Activated CD4-positive, alpha-beta T cell treated with anti-CD3 and anti-CD28 coated beads for 24 hours (primary cell): ENCODE measurements around the gene NINL.
"Not testable (repeated sequence)": the region's sequence is repeated elsewhere in the genome, so short reads cannot be mapped to it uniquely, and the experiment has no call there.

Experiments used
- DNase-seq, 2 donors: peaks; one replicate each; pipeline ENCODE4 v3.0.0-alpha.2; 2020; ENCODE audit warnings: low read depth in 2 of 2

Gene NINL

DNA sequence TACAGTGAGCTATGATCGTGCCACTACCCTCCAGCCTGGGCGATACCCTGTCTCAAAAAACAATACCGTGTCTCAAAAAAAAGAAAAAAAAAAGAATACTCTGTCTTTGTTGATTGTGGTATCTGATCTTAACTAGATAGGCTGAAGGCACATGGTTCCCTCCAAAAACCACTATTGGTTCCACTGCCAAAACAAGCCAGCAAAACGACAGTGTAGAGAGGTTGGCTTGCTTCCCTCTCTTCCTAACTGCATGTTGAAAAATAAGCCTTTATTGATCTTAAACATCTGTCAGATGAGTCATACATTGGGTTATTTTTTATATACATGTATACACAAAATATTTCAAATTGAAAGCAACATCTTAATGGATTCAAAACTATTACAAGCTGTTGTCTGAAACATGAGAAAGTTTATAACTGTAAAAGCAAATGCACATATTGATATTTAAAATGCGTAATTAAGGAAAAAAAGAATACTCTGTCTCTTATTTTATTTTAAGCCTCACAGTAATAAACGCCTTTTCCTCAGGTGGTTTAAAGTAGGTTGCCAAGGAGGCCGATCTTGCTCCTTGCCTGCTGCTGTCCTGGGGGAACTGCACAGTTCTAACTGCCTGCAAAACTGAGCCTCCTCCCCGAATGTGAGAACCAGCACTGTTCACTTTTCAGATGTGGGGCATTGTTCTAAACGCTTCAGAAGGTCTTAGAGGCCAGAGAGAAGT lies 7.0 kb upstream of the NINL start:
- DNase-seq = no peak

DNA sequence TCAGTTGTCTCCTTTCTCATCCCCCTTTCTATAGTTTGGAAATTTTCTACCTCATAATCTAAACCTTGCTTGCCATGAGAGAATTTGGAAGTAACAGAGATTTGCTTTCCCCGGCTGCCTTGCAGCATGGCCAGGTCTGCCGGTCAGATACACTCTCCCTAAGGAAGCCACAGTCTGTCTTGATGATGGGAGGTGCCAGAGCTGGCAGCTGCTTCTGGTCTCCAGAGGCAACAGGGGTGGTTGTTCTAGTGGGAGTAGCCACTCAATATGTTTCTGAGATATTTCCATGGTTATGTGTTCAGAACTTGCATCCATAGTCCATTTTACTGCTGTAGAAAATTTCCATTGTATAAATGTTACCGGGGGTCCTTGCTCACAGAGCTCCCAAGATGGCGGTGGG lies 5.4 kb upstream of the NINL start:
- not testable (repeated sequence) for DNase-seq

DNA sequence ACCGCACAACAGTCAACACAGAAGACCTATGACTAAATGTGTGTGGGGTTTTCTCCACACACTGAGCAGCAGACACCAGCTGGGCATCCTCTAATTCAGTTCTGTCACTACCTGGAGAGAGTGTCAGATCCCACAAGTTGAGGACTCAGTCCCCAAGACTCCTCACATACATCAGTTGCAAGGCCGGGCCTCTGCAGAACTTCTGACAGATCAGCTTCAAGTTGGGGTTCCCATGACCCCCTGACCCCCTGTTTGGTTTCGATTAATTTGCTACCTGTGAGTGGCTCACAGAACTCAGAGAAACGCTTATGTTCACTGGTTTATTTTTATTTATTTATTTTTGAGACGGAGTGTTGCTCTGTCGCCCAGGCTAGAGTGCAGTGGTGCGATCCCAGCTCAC lies 3.2 kb upstream of the NINL start:
- DNase-seq = no peak

DNA sequence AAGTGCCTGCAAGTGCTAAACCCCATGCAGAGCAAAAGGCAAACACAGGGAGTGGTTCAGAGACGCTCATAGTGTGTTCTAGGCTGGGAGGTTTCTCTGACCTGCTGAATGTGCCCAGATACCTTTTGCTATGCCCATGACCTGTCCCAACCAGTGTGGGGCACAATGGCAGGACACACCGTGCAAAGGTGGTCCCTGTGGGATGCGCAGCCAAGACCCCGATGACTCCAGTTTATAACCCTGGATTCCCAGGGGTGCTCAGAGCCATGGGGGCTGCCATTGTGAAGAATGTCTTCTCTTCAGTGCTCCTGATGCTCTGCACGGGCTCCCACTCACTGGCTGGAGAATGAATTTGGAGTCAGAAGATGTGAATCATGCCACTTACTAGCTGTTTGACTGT lies 2.2 kb upstream of the NINL start:
- no peak for DNase-seq

DNA sequence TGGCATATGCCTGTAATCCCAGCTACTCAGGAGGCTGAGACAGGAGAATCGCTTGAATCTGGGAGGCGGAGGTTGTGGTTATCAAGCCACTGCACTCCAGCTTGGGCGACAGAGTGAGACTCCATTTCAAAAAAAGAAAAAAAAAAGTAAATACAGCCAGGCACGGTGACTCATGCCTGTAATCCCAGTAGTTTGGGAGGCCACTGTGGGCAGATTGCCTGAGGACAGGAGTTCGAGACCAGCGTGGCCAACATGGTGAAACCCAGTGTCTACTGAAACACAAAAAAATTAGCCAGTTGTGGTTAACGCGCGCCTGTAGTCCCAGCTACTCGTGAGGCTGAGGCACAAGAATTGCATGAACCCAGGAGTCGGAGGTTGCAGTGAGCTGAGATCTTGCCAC lies 1.5 kb upstream of the NINL start:
- DNase-seq = no peak

DNA sequence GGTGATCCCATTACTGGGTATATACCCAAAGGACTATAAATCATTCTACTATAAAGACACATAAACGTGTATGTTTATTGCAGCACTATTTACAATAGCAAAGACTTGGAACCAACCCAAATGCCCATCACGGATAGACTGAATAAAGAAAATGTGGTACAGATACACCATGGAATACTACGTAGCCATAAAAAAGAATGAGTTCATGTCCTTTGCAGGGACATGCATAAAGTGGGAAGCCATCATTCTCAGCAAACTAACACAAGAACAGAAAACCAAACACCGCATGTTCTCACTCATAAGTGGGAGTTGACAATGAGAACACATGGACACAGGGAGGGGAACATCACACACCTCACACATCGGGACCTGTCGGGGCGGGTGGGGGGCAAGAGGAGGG lies 1.7 kb downstream of the NINL start:
- not testable (repeated sequence) for DNase-seq

DNA sequence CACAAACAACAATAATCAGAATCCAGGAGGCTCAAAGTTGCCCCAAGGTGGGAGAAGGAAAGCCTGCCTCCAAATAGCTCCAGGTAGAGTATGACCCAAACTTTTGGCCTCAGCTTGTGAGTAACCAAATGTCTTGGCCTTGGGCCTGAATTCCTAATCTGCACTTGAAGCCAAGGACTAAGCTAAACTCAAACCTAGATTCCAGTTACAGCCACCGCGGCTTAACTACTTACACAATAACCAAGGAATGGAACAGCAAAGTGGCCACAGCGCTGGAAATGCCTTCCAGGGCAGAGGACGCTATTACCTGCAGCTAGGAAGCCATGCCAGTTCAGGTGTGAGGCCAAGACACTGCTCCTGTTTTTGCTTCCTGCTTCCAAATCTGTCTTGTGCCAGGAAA lies 4.6 kb downstream of the NINL start:
- no peak for DNase-seq

DNA sequence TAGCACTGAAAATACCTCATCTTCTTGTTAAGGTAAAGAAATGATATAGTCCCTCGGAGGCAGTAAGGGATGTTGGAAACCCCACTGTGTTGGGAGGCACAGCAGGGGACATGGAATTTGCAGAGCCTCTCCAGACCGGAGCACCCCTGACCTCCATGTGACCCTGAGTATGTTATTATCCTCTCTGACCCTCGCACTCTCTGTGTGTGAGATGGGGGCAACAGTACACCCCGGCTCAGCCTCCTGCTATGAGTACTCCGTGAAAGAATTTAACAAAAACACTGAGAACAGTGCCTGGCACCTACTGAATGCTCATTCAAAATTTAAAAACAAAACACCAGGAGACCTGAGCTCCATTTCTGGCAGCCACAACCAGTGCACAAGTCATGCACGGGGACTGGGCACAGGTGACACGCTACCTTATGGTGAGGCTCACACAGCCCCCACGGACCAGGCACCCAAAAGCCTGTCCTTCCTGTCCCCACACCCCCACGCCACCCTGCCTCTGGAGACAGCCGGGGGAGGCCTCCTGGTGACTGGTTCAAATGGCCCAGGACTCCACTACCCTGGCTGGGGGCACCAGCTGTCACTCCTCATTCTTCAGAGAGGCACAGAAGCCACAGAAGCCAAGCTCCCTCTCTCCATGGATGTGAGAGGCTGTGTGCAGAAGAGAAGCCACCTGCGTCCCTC lies 6.1 kb downstream of the NINL start:
- no peak for DNase-seq

DNA sequence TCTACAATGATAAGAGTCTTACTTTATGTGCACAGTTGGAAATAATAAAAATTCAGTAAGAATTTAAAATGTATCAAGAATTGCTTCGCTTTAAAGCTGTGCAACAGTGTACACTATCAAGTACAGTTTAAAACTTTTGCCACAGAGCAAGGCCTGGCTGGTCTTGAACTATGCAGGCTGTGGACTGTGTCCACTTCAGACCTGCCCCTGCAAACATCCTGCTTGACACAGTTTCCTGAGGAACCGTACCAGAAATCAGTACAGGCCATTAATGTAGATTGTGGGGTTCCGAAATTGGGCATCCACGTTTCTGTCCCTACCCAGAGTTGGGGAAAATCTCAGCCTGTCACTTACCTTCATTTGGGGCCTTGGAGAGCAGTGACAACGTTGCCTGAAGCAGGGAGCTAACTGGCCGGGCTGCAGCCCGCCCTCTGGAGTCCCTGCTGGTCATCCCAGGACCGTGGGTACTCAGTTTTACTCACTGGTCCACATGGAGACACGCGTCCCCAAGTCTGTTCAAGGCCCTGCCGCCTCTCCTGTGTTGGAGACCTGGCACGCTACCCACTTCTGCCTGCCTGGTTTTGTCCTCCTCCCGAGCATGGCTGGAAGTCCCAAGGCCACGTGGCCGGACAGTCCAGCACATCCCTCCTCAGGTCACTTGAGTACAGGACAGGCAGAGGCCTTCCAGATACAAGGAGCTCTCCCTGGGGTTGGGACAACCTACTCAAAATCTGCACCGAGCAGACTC lies 8.4 kb downstream of the NINL start:
- no peak for DNase-seq

DNA sequence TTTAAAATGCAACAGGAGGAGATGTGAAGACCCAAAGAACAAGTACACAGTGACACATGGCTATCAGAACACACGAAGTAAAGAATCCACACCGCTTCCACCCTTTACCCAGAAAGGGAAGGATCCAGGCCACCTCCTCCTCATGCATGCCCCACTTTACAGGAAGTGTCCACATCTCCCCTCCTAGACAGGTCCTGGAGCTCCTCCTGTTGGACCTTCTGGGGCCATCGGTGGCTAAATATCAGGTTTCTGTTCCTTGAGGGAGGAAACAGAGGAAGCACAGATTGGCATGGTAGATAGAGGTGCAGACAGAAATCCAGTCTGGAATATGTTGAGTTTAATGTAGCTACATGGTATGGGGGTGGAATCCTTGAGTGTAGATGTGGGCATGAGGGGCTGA lies 10.9 kb downstream of the NINL start:
- DNase-seq = no peak

DNA sequence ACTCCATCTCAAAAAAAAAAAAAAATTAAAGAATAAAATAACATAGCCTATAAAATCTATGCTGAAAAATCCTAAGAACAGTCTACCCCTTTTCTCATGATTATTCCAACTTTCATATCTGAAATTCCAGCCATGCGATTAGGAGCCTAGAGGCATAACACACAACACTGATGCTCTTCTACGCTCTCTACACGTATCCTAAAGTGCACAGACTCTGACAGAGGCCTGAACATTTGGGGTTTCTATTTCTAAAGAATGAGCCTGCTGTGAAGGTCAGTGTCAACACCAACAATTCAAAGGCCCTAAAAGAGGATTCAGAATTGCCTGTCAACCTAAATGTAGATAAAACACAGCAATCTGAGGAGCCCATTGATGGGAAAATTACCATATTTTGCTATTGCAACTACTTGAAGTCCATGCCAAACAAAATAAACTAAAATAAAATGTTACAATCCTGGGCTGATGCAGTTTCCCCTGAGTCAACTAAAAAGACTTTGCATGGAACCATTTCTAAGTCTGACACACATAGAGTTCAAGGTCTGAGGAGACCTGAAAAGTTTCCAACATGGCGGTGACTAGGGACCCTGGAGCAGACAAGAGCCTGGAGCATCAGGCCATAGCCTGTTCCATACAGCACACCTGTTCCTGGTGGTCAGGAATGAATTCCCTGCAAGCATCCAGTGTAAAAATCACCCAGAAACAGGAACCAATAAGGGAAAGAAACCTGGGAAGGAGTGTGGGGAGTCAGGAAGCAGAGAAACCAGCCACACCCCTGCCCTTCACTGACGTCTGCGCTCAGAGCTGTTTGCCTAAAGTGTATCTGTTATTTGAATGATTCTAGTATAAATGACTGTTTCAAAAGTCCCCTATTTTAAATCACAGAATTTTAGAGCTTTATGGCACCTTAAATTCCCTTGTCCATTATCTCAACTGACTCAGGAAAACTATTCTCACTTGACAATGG lies 11.8 kb downstream of the NINL start:
- DNase-seq = no peak

DNA sequence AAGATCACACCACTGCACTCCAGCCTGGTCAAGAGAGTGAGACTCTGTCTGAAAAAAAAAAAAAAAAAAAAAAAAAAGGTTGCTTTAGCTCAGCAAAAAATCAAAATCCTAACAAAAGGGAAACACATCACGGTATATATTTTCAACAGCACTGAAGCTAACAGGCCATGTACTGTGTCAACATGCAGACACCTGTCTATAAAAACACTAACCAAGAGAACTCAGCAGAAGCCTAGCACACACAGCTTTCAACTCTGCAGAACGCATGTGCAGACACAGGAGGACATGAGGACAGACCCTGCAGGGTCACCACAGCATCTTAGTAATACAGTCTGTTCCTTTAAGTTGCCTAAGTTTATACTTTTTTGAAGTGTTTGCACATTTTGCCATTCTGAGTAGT lies 13.5 kb downstream of the NINL start:
- DNase-seq = no peak

DNA sequence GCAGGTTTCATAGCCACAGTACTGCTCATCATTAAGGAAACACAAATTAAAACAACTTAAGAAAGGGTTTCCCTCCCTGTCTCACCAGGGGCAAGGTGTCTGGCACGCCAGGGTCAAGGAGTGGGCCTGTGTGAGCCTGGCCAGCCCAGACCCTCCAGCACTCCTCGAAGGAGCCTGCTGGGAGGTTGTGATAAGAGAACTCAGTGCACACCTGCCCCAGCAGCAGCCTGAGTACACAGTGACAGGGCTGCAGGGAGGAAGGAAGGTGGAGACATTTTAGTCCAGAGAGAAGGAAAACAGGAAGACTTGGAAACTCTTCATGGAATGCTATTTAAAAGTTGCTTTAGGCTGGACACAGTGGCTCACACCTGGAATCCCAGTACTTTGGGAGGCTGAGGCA lies 14.1 kb downstream of the NINL start:
- DNase-seq = no peak

DNA sequence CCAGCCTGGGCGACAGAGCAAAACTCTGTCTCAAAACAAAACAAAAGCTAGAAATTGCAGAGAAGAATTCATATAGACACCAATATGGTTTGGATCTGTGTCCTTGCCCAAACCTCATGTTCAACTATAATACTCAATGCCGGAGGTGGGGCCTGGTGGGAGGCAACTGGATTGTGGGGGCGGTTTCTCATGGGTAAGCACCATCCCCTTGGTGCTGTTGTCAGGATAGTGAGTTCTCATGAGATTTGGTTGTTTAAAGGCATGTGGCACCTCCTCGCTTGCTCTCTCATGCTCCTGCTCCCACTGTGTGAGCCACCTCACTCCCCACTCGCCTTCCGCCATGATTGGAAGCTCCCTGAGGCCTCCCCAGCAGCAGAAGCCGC lies 15.2 kb downstream of the NINL start:
- no peak for DNase-seq

DNA sequence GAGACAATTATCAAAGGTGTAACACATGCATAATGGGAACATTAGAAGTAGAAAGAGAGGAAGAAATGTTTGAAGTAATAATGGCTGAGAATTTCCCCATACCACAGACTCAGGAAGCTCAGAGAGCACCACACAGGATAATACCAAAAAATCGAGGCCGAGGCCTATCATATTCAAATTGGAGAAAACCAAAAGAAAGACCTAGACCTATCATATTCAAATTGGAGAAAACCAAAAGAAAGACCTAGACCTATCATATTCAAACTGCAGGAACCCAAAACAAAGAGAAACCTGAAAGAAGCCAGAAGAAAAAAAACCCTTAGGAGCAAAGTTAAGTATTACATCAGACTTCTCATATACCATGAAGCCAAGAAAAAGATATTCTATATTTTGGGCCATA lies 18.0 kb downstream of the NINL start:
- no peak for DNase-seq

DNA sequence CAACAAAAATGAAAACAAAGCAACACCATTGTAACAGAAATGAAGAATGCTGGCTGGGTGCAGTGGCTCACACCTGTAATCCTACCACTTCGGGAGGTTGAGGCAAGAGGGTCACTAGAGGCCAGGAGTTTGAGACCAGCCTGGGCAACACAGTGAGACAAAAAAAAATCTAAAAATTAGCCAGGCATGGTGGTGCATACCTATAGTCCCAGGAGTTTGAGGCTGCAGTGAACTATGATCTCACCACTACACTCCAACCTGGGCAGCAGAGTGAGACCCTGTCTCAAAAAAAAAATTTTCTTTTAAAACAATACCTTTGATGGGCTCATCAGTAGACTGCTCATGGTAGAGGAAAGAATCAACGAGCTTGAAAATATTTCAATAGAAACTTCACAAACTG lies 18.5 kb downstream of the NINL start:
- no peak for DNase-seq

DNA sequence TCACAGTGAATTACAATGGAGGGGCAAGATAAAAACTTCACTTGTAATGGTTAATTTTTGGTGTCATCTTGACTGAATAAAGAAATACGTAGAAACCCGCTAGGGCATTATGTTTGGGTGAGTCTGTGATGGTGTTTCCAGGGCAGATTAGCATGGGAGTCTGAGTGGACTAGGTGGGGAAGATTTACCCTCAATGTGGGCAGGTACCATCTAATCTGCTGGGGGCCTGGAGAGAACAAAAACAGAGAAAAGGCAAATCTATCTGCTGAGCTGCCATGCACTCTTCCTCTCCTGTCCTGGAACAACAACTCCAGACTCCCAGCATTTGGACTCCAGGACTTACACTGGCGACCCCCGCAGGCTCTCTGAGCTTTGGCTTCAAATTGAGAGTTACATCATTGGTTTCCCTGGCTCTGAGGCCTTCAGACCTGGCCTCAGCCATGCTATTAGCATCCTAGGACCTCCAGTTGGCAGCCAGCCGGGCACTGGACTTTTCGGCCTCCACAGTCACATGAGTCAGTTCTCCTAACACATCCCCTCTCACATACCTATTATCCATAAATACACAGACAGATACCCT lies 19.7 kb downstream of the NINL start:
- DNase-seq = no peak

DNA sequence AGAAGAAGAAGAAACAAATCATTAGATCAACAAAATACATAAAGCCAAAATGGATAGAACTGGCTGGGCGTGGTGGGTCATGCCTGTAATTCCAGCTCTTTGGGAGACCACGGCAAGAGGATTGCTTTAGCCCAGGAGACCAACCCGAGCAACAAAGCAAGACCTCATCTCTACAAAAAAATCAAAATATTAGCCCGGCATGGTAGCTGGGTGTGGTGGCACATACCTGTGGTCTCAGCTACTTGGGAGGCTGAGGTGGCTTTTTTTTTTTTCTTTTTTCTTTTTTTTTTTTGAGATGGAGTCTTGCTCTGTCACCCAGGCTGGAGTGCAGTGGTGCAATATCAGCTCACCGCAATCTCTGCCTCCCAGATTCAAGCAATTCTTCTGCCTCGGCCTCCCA lies 21.5 kb downstream of the NINL start:
- DNase-seq = no peak

DNA sequence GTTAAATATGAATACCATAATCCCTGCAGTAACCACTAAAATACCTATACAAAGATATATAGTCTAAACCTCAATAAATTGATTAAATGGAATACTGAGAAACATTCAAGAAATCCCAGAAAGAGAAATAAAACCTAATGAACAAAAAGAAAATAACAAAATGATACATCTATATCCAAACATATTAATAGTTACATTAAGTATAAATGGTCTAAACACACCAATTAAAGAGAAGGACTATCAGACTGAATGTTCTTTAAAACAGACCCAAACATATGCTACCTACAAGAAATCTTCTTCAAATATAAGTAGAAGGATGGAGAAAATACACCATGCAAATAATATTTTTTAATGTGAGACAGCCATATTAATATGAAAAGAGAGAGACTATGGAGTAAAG lies 22.0 kb downstream of the NINL start:
- DNase-seq = no peak

DNA sequence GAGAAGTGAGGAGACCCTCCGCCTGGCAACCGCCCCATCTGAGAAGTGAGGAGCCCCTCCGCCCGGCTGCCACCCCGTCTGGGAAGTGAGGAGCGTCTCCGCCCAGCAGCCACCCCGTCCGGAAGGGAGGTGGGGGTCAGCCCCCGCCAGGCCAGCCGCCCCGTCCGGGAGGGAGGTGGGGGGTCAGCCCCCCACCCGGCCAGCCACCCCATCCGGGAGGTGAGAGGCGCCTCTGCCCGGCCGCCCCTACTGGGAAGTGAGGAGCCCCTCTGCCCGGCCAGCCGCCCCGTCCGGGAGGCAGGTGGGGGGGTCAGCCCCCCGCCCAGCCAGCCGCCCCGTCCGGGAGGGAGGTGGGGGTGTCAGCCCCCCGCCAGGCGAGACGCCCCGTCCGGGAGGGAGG lies 23.6 kb downstream of the NINL start:
- DNase-seq = not testable (repeated sequence)

DNA sequence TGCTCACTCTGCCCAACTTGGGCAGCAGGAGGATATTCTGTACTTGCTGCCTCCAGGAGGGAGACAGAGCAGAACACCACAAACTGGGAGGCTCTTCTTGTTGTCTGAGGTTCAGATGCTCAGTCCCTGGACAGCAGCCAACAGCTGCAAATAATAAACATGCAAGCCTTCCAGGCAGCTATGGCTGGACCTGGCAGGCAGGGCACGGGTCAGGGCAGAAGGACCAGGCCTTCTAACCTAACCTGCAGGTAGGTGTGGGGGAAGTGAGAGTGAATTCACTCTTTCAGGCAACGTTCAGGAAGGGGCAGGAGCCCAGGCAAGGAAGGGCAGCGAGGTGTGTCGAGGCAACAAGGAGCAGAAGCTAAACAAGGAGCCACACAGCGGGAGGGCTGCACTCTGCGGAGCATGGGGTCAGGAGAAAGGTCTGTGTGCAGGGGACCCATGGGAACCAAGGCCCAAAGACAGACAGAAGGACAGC lies 31.5 kb downstream of the NINL start:
- DNase-seq = no peak
